Measurements from ENCODE around the gene UGGT1. TPM values are rescaled to one million over a fixed set of nuclear protein-coding genes. Genes with fewer than 3 reads are reported as not detected.
A peak's percentile ranks its signal among the peaks of the same experiment; 100 is the strongest.

The UGGT1 gene
- total and polyA plus RNA-seq, 9 of the 15 experiments (the other 6 are each of a cell fraction or from before 2014, with no cell fraction given) = 5.1 to 56.4 (median 37.9) TPM

GRCh38 chr2:128234613-128235012 lies 143.6 kb downstream of the UGGT1 start:
- ATAC-seq (no peak), FAIRE-seq (no peak), DNase-seq (ENCODE audit: extremely low read depth in 1 of 4, low spot score in 3 of 4) (no peak)
- Histone ChIP-seq H3K4me1 (replicated peaks in 1 of 2; ENCODE audit: control insufficient read depth in 2 of 2, insufficient read depth in 2 of 2, low read length in 2 of 2) (peaks cover 0 to 17% of the 10 kb centered on the region in 2 experiments; a peak in 2 of 5 replicates), H3K4me3 (no peak overlapping the region), H3K9me3 (replicated peaks; ENCODE audit: control insufficient read depth, insufficient read depth, low read depth, low read length) (no peaks in the 10 kb centered on the region; the same call in 1 of the 2 replicates), H3K9ac (ENCODE audit: insufficient read depth in 1 of 2, low read depth in 2 of 2, low read length in 2 of 2) (0 out of 4 replicates have a peak overlapping the region, but pooled peaks of 1 of the 2 experiments have one; percentile 7), H3K79me2 (ENCODE audit: control insufficient read depth, insufficient read depth, low read length) (no peaks in the 10 kb centered on the region), H4K20me1 (replicated peaks; ENCODE audit: control insufficient read depth, insufficient read depth, low read length) (no peaks in the 10 kb centered on the region), H3K36me3 (ENCODE audit: control insufficient read depth, insufficient read depth, low read length) (no peaks in the 10 kb centered on the region), H3K27me3 (ENCODE audit: control insufficient read depth in 2 of 2, insufficient read depth in 2 of 2, low read length in 2 of 2) (peaks cover 7 to 36% of the 10 kb centered on the region in 2 experiments; a peak in 3 of 5 replicates), H3K9me1 (ENCODE audit: control insufficient read depth, insufficient read depth, low read length) (no peaks in the 10 kb centered on the region), H2AFZ (ENCODE audit: low read depth, low read length) (no peak overlapping the region), H3K4me2 (ENCODE audit: insufficient read depth, low read length) (no peak overlapping the region), H3K27ac (ENCODE audit: extremely low read depth, low read depth, low read length) (no peak overlapping the region)
- 5% methylated on average over 4 of the region's 5 CpGs for WGBS (ENCODE audit: insufficient coverage, low coverage, missing lambda C conversion rate)
- intact Hi-C loops (cut with micrococcal nuclease) (loop anchor here (5.0 kb wide), 2 partner anchors 57 to 377 kb away; partner anchors contain the start of gene POLR2D), in situ Hi-C loops (cut with MboI) (loop anchor here (10.0 kb wide), 1 partner anchor 170 kb away; no protein-coding TSS in a partner anchor)
- no peak for TF ChIP-seq SREBF2 (CRISPR knock-in tag; IDR thresholded peaks at IDR 0.05)
- no peak for TF ChIP-seq ZNF444 (CRISPR knock-in tag; IDR thresholded peaks at IDR 0.05)
- no peak for TF ChIP-seq NFATC3 (IDR thresholded peaks at IDR 0.05)
- TF ChIP-seq ZNF143 (CRISPR knock-in tag; IDR thresholded peaks at IDR 0.05) = no peak
- TF ChIP-seq EHMT2 (IDR thresholded peaks at IDR 0.05) = no peak
- no peak for TF ChIP-seq PHTF2 (CRISPR knock-in tag; IDR thresholded peaks at IDR 0.05)
- no peak for TF ChIP-seq WHSC1 (IDR thresholded peaks at IDR 0.05; ENCODE audit: low read length)
- no peak for TF ChIP-seq ZNF232 (CRISPR knock-in tag; IDR thresholded peaks at IDR 0.05)
- TF ChIP-seq HCFC1 (IDR thresholded peaks at IDR 0.05; ENCODE audit: low read depth, low read length) = no peak
- no peak for TF ChIP-seq HMBOX1 (IDR thresholded peaks at IDR 0.05)
- no TSS peak for BruUV-seq (replicated peaks)
- CTCF ChIA-PET (ENCODE audit: low intra/inter-chr PET ratio) = interaction anchor here (0.6 kb wide), 1 partner anchor 644 kb away, joined by 3 read pairs; no protein-coding TSS in a partner anchor
- POLR2A ChIA-PET = interaction anchor here (0.6 to 0.7 kb wide), 2 partner anchors 8 to 183 kb away, joined by 3 read pairs; no protein-coding TSS in a partner anchor
